ENCODE data around the gene PPP2R3B. TPM values are rescaled to one million over a fixed set of nuclear protein-coding genes. Genes with fewer than 3 reads are reported as not detected.

PPP2R3B gene
- total and polyA plus RNA-seq, 11 donors = 60.9 to 186 (median 113) TPM

DNA sequence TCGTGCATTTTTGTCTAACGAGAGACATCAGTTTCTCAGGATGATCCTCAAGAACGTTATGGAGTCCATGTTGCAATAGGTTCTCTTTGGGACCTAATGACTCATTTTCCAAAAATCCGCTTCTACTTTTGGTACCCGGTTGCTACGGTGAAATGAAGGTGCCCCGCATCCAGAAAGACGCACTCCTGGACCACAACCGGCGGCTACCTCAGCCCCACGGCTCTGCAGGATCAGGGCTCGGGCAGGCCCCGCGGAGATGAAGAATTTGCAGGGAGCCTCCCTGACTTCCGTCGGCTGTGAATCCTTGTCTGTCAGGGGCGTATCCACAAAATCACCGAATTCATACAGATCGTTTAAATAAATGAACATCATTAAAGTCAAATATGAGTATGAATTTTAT lies 83.7 kb downstream of the PPP2R3B start:
- intact Hi-C loops (cut with DNase I) = no loop called here
- DNase-seq = peak in 2 of 5 donors; percentile 10 to 15
- TF ChIP-seq, protein P1, sequence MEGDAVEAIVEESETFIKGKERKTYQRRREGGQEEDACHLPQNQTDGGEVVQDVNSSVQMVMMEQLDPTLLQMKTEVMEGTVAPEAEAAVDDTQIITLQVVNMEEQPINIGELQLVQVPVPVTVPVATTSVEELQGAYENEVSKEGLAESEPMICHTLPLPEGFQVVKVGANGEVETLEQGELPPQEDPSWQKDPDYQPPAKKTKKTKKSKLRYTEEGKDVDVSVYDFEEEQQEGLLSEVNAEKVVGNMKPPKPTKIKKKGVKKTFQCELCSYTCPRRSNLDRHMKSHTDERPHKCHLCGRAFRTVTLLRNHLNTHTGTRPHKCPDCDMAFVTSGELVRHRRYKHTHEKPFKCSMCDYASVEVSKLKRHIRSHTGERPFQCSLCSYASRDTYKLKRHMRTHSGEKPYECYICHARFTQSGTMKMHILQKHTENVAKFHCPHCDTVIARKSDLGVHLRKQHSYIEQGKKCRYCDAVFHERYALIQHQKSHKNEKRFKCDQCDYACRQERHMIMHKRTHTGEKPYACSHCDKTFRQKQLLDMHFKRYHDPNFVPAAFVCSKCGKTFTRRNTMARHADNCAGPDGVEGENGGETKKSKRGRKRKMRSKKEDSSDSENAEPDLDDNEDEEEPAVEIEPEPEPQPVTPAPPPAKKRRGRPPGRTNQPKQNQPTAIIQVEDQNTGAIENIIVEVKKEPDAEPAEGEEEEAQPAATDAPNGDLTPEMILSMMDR (IDR thresholded peaks at IDR 0.05) = no peak
- no peak for TF ChIP-seq POLR2A (IDR thresholded peaks at IDR 0.05)
- Histone ChIP-seq H3K4me3 (no peak overlapping the region), H3K36me3 (peaks cover 0 to 63% (median 39%) of the 10 kb centered on the region in 9 donors), H3K27me3 (no peaks in the 10 kb centered on the region), H3K4me1 (no peaks in the 10 kb centered on the region), H3K27ac (no peak overlapping the region), H3K9me3 (peaks cover 0 to 6% (median 0%) of the 10 kb centered on the region in 12 donors)
- ATAC-seq = no peak
- 92 to 98% (median 95%) methylated on average over 19 of the region's 19 CpGs for WGBS, 4 donors

DNA sequence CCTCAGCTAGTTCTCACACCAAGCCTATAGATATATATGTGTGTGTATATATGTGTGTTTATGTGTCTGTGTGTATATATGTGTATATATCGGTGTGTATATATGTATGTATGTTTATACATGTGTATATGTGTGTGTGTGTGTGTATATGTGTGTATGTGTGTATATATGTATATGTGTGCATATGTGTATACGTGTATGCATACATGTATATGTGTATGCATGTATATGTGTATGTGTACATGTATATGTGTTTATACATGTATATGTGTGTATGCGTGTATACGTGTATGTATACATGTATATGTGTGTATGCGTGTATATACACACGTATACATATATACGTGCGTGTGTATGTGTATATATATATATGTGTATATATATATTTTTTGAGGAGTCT lies 86.4 kb downstream of the PPP2R3B start:
- H3K27ac ChIP-seq = no peak overlapping the region
- no peaks in the 10 kb centered on the region for H3K4me1 ChIP-seq
- no peaks in the 10 kb centered on the region for H3K27me3 ChIP-seq
- intact Hi-C loops (cut with DNase I) = no loop called here
- H3K36me3 ChIP-seq = peaks cover 0 to 40% (median 19%) of the 10 kb centered on the region in 9 donors
- no peaks in the 10 kb centered on the region for H3K9me3 ChIP-seq
- no peak for ATAC-seq
- no peak overlapping the region for H3K4me3 ChIP-seq
- TF ChIP-seq, protein P1 (IDR thresholded peaks at IDR 0.05) = no peak
- TF ChIP-seq POLR2A (IDR thresholded peaks at IDR 0.05) = no peak
- DNase-seq = no peak
- 87 to 97% (median 97%) methylated on average over 8 of the region's 8 CpGs for WGBS, 4 donors

DNA sequence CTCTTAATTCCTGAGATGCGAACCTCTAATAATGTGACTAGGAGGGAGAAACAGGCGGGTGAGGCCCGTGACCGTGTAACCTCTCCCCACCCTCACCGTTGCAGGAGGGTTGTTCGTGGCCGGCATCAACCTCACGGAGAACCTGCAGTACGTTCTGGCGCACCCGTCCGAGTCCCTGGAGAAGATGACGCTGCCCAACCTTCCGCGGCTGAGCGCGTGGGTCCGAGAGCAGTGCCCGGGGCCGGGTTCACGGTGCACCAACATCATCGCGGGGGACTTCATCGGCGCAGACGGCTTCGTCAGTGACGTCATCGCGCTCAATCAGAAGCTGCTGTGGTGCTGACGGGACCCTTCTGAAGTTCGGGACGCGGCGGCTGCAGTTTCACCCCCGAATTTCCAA lies 87.7 kb downstream of the PPP2R3B start:
- Histone ChIP-seq H3K4me1 (no peaks in the 10 kb centered on the region), H3K9me3 (no peaks in the 10 kb centered on the region), H3K36me3 (peaks cover 0 to 30% (median 8%) of the 10 kb centered on the region in 9 donors), H3K27me3 (no peaks in the 10 kb centered on the region), H3K27ac (no peak overlapping the region), H3K4me3 (no peak overlapping the region)
- TF ChIP-seq, protein P1 (IDR thresholded peaks at IDR 0.05) = no peak
- TF ChIP-seq POLR2A (IDR thresholded peaks at IDR 0.05) = no peak
- intact Hi-C loops (cut with DNase I) = no loop called here
- ATAC-seq = no peak
- DNase-seq = peak in 4 of 5 donors; percentile 15 to 58 (median 18)
- 96 to 97% (median 97%) methylated on average over 33 to 36 of the region's 36 CpGs for WGBS, 4 donors

DNA sequence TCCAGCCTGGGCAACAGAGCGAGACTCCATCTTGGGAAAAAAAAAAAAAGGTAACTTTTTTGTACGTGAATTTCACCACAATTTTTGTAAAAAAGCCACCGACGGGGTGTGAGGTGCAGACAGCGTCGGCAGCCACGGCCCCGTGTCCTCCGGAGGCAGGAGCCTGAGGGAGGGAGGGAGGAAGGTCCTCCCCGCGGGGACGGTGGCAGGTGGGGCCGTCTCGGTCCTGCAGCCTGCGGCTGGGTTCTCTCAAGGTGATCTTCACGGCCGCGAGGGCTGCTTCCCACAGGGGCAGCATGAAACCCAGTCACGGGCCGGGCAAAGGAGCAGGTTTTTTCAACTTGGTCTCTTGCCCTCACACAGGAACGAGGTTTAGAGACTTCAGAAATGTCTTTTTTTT lies 91.6 kb downstream of the PPP2R3B start:
- Histone ChIP-seq H3K4me1 (no peaks in the 10 kb centered on the region), H3K27ac (no peak overlapping the region), H3K4me3 (no peak overlapping the region), H3K9me3 (no peaks in the 10 kb centered on the region), H3K27me3 (no peaks in the 10 kb centered on the region), H3K36me3 (peaks cover 0 to 38% (median 12%) of the 10 kb centered on the region in 9 donors)
- DNase-seq = peak in 4 of 5 donors; percentile 2 to 36 (median 10)
- no peak for ATAC-seq
- 90 to 96% (median 94%) methylated on average over 21 of the region's 21 CpGs for WGBS, 4 donors
- intact Hi-C loops (cut with DNase I) = no loop called here
- no peak for TF ChIP-seq POLR2A (IDR thresholded peaks at IDR 0.05)
- TF ChIP-seq, protein P1 (IDR thresholded peaks at IDR 0.05) = no peak

All from heart left ventricle (tissue), 16 donors.